HepG2 (cell line): ENCODE measurements around the gene PCYT2. TPM values are rescaled to one million over a fixed set of nuclear protein-coding genes. Genes with fewer than 3 reads are reported as not detected.

ENCODE experiments used
- BRCA1 ChIP-seq: sonication (generic); formaldehyde crosslinking; IDR thresholded peaks from 2 replicates; pipeline ENCODE4 v1.4.0; 2020; ENCODE audit warnings: missing genetic modification reagents
- CBFB ChIP-seq: sonication (generic); formaldehyde crosslinking; IDR thresholded peaks from 2 replicates; pipeline ENCODE4 v1.4.0; 2020; ENCODE audit warnings: missing genetic modification reagents
- FOSL1 ChIP-seq: sonication (generic); formaldehyde crosslinking; IDR thresholded peaks from 2 replicates; pipeline ENCODE4 v1.9.0; 2021; ENCODE audit warnings: missing genetic modification reagents, borderline replicate concordance
- JDP2 ChIP-seq: sonication (generic); formaldehyde crosslinking; IDR thresholded peaks from 2 replicates; pipeline ENCODE4 v1.8.1; 2022; ENCODE audit warnings: missing genetic modification reagents, borderline replicate concordance
- KDM5A ChIP-seq: fragments of 200-600 bp; sonication (generic); IDR thresholded peaks from 2 replicates; pipeline ENCODE4 v1.7.0; 2018; ENCODE audit warnings: antibody characterized with exemption, mild to moderate bottlenecking, low read length, borderline replicate concordance
- MXI1 ChIP-seq: IDR thresholded peaks from 3 replicates; pipeline ENCODE4 v1.6.1; 2012; ENCODE audit warnings: low read depth, low read length, inconsistent platforms, borderline replicate concordance
- NFE2 ChIP-seq: sonication (generic); formaldehyde crosslinking; IDR thresholded peaks from 2 replicates; pipeline ENCODE4 v1.4.0; 2020; ENCODE audit warnings: missing genetic modification reagents
- NFIB ChIP-seq: sonication (generic); formaldehyde crosslinking; IDR thresholded peaks from 2 replicates; pipeline ENCODE4 v1.9.0; 2021; ENCODE audit warnings: missing genetic modification reagents, mild to moderate bottlenecking, borderline replicate concordance
- PRMT3 ChIP-seq: sonication (generic); formaldehyde crosslinking; IDR thresholded peaks from 2 replicates; pipeline ENCODE4 v1.8.1; 2022; ENCODE audit warnings: low read depth, mild to moderate bottlenecking, moderate library complexity, missing genetic modification reagents, borderline replicate concordance
- RAD21 ChIP-seq: fragments of 450-650 bp; formaldehyde crosslinking; IDR thresholded peaks from 2 replicates; pipeline ENCODE4 v1.5.0; 2020; ENCODE audit warnings: mild to moderate bottlenecking
- SP140L ChIP-seq: sonication (generic); formaldehyde crosslinking; IDR thresholded peaks from 2 replicates; pipeline ENCODE4 v1.4.0; 2020; ENCODE audit warnings: missing genetic modification reagents, borderline replicate concordance
- TBX3 ChIP-seq: fragments of 450-650 bp; IDR thresholded peaks from 2 replicates; pipeline ENCODE4 v1.6.1; 2017; ENCODE audit warnings: antibody characterized with exemption, mild to moderate bottlenecking, inconsistent platforms, borderline replicate concordance
- ZFAT ChIP-seq: sonication (generic); formaldehyde crosslinking; conservative IDR thresholded peaks from 2 replicates; pipeline ENCODE4 v1.8.1; 2023; ENCODE audit warnings: missing genetic modification reagents, inconsistent platforms
- ZIK1 ChIP-seq: sonication (generic); formaldehyde crosslinking; IDR thresholded peaks from 2 replicates; pipeline ENCODE4 v1.5.0; 2020; ENCODE audit warnings: mild to moderate bottlenecking, low read depth, missing genetic modification reagents, borderline replicate concordance
- ZNF121 ChIP-seq: sonication (generic); formaldehyde crosslinking; IDR thresholded peaks from 2 replicates; pipeline ENCODE4 v1.5.0; 2020; ENCODE audit warnings: mild to moderate bottlenecking, missing genetic modification reagents
- polyA plus RNA-seq, 8 experiments: library from polyadenylated mRNA; depleted of rRNA in 3 of 8; stranded (reverse) in 7 of 8; unstranded in 1 of 8; fragments of >200 nt; fragmentation: Illumina TruSeq in 4 of 8; extraction: Trizol in 4 of 8; gene quantifications; 2 replicates each; pipeline versions ENCODE4 v1.2.1 to v1.2.3, GENCODE V29; 2011 to 2016; ENCODE audit warnings: low read depth in 4 of 8, missing spikeins in 1 of 8, mixed read lengths in 1 of 8; ENCODE audit not compliant: insufficient read depth in 1 of 8
- total RNA-seq, 5 experiments: library from RNA; depleted of rRNA; stranded (reverse); fragments of >200 nt; fragmentation: Illumina TruSeq; extraction: Trizol; gene quantifications; 2 replicates each; pipeline ENCODE4 v1.2.3, GENCODE V29; 2016; ENCODE audit warnings: low read depth in 1 of 5
- TF ChIP-seq, protein P1 (sequence below): sonication (generic); formaldehyde crosslinking; IDR thresholded peaks from 2 replicates; pipeline ENCODE4 v1.4.0; 2020; ENCODE audit warnings: missing genetic modification reagents, borderline replicate concordance
- TF ChIP-seq, protein P2 (sequence below): sonication (generic); formaldehyde crosslinking; IDR thresholded peaks from 2 replicates; pipeline ENCODE4 v1.8.0; 2022; ENCODE audit warnings: missing genetic modification reagents, mild to moderate bottlenecking, moderate library complexity, borderline replicate concordance
- TF ChIP-seq, protein P3 (sequence below): sonication (generic); formaldehyde crosslinking; IDR thresholded peaks from 2 replicates; pipeline ENCODE4 v1.4.0; 2020; ENCODE audit warnings: mild to moderate bottlenecking, missing genetic modification reagents
- TF ChIP-seq, protein P4 (sequence below): sonication (generic); formaldehyde crosslinking; IDR thresholded peaks from 2 replicates; pipeline ENCODE4 v1.4.0; 2020; ENCODE audit warnings: mild to moderate bottlenecking, missing genetic modification reagents

PCYT2 gene
- total and polyA plus RNA-seq, 2 of the 13 experiments (the other 11 are each of a cell fraction or from before 2014, with no cell fraction given), result 147 to 297 TPM

DNA sequence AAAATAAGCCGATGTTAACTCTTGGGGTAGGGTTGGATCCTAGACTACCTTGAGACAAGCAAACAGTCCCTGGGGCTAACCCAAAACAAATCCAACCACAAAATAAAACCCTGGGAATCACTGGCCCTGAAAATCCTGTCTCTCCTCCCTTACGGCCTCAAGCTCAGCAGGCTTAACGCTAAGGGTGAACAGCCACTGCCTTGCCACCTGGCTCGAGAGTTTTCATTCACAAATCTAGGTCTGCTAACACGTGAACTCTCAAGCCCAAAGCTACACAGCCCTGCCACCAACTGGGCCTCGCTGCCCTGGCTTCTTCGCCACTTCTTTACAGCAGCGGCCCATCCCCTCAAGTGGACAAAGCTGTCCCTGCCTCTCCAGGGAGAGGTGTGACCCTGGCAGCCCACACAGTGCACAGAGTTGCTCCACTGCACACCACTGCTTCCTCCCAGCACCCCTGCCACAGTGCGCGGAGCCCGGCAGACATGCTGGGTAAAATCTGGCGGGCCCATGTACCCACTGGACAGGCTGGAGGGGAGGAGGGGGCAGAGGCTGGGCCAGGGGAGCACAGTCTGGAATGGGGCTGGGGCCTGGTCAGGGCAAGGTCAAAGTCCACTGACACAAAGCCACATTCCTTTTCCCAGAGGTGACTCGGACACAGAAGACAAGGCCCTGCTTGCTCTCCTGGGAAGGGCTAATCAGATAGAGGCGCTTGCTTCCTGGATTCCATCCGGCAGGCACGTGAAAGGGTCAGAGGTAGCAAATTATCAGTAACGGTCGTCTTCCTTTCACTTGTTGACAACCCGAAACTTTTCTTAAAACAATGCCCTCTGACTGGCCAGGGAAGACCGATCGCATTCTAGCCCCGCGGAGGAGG is 996 bp downstream of the PCYT2 start (continued):
- TF ChIP-seq, protein P1, sequence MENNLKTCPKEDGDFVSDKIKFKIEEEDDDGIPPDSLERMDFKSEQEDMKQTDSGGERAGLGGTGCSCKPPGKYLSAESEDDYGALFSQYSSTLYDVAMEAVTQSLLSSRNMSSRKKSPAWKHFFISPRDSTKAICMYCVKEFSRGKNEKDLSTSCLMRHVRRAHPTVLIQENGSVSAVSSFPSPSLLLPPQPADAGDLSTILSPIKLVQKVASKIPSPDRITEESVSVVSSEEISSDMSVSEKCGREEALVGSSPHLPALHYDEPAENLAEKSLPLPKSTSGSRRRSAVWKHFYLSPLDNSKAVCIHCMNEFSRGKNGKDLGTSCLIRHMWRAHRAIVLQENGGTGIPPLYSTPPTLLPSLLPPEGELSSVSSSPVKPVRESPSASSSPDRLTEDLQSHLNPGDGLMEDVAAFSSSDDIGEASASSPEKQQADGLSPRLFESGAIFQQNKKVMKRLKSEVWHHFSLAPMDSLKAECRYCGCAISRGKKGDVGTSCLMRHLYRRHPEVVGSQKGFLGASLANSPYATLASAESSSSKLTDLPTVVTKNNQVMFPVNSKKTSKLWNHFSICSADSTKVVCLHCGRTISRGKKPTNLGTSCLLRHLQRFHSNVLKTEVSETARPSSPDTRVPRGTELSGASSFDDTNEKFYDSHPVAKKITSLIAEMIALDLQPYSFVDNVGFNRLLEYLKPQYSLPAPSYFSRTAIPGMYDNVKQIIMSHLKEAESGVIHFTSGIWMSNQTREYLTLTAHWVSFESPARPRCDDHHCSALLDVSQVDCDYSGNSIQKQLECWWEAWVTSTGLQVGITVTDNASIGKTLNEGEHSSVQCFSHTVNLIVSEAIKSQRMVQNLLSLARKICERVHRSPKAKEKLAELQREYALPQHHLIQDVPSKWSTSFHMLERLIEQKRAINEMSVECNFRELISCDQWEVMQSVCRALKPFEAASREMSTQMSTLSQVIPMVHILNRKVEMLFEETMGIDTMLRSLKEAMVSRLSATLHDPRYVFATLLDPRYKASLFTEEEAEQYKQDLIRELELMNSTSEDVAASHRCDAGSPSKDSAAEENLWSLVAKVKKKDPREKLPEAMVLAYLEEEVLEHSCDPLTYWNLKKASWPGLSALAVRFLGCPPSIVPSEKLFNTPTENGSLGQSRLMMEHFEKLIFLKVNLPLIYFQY (CRISPR knock-in tag), result no peak; the same call in 1 of the 2 replicates
- 0 out of 2 replicates have a peak, but pooled peaks have one; percentile 44 for TF ChIP-seq FOSL1 (CRISPR knock-in tag)
- no peak for TF ChIP-seq NFE2 (CRISPR knock-in tag)
- no peak for TF ChIP-seq NFIB (CRISPR knock-in tag)
- TF ChIP-seq, protein P2, sequence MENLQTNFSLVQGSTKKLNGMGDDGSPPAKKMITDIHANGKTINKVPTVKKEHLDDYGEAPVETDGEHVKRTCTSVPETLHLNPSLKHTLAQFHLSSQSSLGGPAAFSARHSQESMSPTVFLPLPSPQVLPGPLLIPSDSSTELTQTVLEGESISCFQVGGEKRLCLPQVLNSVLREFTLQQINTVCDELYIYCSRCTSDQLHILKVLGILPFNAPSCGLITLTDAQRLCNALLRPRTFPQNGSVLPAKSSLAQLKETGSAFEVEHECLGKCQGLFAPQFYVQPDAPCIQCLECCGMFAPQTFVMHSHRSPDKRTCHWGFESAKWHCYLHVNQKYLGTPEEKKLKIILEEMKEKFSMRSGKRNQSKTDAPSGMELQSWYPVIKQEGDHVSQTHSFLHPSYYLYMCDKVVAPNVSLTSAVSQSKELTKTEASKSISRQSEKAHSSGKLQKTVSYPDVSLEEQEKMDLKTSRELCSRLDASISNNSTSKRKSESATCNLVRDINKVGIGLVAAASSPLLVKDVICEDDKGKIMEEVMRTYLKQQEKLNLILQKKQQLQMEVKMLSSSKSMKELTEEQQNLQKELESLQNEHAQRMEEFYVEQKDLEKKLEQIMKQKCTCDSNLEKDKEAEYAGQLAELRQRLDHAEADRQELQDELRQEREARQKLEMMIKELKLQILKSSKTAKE, result peak; percentile 89
- TF ChIP-seq, protein P3, sequence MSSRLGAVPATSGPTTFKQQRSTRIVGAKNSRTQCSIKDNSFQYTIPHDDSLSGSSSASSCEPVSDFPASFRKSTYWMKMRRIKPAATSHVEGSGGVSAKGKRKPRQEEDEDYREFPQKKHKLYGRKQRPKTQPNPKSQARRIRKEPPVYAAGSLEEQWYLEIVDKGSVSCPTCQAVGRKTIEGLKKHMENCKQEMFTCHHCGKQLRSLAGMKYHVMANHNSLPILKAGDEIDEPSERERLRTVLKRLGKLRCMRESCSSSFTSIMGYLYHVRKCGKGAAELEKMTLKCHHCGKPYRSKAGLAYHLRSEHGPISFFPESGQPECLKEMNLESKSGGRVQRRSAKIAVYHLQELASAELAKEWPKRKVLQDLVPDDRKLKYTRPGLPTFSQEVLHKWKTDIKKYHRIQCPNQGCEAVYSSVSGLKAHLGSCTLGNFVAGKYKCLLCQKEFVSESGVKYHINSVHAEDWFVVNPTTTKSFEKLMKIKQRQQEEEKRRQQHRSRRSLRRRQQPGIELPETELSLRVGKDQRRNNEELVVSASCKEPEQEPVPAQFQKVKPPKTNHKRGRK, result no peak
- TF ChIP-seq SP140L (CRISPR knock-in tag), result no peak
- TF ChIP-seq MXI1, result peak; percentile 85; the same call in 2 of the 3 replicates
- TF ChIP-seq CBFB (CRISPR knock-in tag), result peak; percentile 75
- no peak for TF ChIP-seq JDP2 (CRISPR knock-in tag)
- TF ChIP-seq PRMT3 (CRISPR knock-in tag), result no peak
- TF ChIP-seq ZFAT (CRISPR knock-in tag), result 0 out of 2 replicates have a peak, but pooled peaks have one; percentile 49
- peak; percentile 67; the same call in 1 of the 2 replicates for TF ChIP-seq ZIK1 (CRISPR knock-in tag)
- TF ChIP-seq, protein P4, sequence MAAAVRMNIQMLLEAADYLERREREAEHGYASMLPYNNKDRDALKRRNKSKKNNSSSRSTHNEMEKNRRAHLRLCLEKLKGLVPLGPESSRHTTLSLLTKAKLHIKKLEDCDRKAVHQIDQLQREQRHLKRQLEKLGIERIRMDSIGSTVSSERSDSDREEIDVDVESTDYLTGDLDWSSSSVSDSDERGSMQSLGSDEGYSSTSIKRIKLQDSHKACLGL (CRISPR knock-in tag), result no peak
- peak; percentile 31; the same call in 1 of the 2 replicates for TF ChIP-seq RAD21 (CRISPR knock-in tag)
- 0 out of 2 replicates have a peak, but pooled peaks have one; percentile 31 for TF ChIP-seq BRCA1 (CRISPR knock-in tag)
- TF ChIP-seq TBX3, result peak; percentile 72; the same call in 1 of the 2 replicates
- no peak for TF ChIP-seq KDM5A
- 0 out of 2 replicates have a peak, but pooled peaks have one; percentile 12 for TF ChIP-seq ZNF121
